Measurements from ENCODE around the gene RALGAPA2.

GRCh38 chr20:20743511-20744169, 31.2 kb upstream of the RALGAPA2 start:
- TF ChIP-seq, protein P1, sequence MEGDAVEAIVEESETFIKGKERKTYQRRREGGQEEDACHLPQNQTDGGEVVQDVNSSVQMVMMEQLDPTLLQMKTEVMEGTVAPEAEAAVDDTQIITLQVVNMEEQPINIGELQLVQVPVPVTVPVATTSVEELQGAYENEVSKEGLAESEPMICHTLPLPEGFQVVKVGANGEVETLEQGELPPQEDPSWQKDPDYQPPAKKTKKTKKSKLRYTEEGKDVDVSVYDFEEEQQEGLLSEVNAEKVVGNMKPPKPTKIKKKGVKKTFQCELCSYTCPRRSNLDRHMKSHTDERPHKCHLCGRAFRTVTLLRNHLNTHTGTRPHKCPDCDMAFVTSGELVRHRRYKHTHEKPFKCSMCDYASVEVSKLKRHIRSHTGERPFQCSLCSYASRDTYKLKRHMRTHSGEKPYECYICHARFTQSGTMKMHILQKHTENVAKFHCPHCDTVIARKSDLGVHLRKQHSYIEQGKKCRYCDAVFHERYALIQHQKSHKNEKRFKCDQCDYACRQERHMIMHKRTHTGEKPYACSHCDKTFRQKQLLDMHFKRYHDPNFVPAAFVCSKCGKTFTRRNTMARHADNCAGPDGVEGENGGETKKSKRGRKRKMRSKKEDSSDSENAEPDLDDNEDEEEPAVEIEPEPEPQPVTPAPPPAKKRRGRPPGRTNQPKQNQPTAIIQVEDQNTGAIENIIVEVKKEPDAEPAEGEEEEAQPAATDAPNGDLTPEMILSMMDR (conservative IDR thresholded peaks at IDR 0.05; ENCODE audit: low read depth in 2 of 2), result no peak
- TF ChIP-seq POLR2AphosphoS5 (IDR thresholded peaks at IDR 0.05; ENCODE audit: low read depth) (no peak), NANOG (IDR thresholded peaks at IDR 0.05; ENCODE audit: borderline replicate concordance) (no peak), EZH2 (IDR thresholded peaks at IDR 0.05; ENCODE audit: low read depth, unreplicated experiment) (no peak), ETS1 (IDR thresholded peaks at IDR 0.05) (no peak), EZH2phosphoT487 (IDR thresholded peaks at IDR 0.05; ENCODE audit: unreplicated experiment) (no peak)
